GM19099 (cell line): ENCODE data around the gene DEPP1.

Experiments
- POLR2A ChIP-seq: IDR thresholded peaks from 3 replicates; pipeline ENCODE4 v1.6.1; 2011; ENCODE audit warnings: low read depth; ENCODE audit not compliant: insufficient read length; ENCODE audit errors: extremely low read depth

Gene DEPP1

DNA sequence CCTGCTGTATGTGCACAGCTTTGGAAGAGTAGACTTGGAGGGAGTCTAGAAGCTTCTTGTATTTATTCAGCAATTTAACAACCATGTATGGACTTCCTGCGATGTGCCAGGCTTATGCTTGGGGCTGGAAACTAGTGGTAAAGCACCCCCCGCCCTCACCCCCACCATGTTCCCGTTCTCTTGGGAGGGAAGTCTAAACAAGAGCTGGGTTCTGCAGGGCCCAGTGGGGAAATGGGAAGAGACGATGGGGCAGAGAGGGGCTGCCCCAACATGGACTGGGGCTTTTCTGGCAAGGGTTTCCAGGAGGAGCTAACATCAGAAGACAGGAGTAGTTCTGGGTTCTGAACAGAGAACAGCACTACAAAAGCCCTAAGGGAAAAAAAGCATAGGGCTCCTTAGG is 11.0 kb downstream of the DEPP1 start:
- no peak for TF ChIP-seq POLR2A

DNA sequence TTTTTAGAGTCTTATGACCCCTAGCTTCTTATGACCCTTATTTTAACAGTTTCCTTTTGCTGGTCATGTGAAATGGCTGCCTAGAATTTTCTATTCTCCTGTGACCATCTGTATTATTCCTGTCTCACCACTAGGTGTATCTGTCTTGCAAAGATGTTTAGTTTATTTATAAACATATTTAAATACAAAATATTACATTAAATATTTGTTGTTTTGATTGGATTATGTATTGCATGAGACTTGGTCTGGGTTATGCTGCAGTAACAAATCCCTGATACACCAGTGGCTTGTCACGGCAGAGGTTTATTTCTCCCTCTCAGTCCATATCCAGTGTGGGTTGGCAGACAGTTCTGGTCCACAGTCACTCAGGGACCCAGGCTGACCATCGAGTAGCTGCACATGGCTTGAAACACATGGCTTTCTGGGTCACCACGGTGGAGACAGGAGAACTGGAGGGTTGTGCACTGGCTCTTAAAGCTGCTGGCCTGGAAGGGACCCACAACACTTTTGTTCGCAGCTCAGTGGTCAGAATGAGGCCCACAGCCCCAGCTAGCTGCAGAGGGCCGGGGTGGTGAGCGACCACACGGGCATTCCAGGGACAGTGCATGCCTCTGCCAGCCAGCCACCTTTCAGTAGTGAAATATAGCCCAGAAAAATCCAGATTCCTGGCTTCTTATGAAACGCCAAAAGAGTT is 11.6 kb downstream of the DEPP1 start:
- no peak for TF ChIP-seq POLR2A

DNA sequence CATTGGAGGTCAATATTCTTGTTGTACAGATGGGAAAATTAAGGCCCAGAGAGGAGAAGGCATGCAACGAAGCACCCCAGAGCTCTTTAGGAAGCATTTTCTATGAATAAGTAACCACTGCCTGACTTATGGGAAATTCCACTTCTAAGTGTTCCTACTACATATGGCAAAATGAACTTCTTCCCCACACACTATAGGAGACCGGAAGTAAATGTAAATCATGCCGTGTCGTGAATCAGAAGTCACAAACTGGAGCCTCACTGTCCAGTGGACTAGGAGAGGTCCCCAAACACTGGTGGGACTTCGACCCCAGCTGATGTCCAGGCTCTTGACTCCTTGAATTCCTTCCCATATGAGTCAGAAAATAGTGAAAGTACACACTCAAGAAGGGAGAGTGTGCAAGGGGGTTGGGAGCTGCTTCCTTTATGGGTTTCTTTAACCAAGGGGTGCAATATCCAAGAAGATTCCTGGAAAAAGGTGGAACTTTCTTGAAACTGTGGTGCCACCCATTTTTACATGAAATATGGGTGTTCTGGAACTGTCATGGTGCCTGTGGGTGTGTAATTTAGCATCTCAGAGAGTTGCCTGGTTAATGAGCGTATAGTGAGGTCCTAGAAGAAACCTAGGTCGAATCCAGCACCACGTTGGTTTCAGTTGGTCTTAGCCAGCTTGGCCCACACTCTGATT is 12.3 kb downstream of the DEPP1 start:
- TF ChIP-seq POLR2A, result no peak

DNA sequence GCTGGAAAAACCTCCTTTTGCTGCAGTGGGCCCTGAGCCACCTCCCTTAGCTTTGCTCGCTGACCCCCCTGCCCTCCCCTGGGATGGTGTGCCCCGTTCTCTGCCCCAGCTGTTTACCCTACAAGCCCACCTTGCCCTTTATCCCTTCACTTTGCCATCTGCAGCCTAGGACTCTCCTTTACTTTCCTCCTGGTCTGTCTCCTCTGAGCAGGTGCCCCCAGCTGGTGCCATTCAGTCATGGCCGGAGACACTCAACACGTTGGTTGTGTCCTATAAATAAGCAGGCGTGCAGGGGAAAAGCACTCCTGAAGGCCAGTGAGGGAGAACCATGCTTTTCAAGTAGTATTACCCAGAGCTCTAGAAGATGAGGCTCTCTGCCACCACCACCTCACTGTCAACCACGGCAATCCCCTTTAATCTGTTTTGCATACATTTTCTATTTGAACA is 12.9 kb downstream of the DEPP1 start:
- TF ChIP-seq POLR2A, result peak; percentile 33

DNA sequence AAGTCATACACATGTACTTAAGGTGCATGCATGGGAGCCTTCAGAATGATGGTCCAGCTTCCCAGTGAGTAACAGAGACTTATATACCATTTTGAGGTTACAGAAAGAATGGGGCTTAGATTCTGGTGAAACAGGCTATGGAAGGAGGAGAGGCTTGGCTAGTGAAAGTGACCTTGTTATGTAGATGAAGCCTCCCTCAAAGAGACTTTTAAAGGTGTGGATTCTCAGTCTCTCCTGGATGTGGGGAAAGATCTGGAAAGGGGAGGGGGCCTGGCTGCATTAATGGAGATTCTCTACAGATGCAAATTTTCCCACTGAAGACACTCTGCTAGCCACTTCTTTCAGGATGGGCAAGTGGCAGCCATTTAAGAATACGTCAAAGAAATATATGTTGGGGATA is 13.5 kb downstream of the DEPP1 start:
- no peak for TF ChIP-seq POLR2A

DNA sequence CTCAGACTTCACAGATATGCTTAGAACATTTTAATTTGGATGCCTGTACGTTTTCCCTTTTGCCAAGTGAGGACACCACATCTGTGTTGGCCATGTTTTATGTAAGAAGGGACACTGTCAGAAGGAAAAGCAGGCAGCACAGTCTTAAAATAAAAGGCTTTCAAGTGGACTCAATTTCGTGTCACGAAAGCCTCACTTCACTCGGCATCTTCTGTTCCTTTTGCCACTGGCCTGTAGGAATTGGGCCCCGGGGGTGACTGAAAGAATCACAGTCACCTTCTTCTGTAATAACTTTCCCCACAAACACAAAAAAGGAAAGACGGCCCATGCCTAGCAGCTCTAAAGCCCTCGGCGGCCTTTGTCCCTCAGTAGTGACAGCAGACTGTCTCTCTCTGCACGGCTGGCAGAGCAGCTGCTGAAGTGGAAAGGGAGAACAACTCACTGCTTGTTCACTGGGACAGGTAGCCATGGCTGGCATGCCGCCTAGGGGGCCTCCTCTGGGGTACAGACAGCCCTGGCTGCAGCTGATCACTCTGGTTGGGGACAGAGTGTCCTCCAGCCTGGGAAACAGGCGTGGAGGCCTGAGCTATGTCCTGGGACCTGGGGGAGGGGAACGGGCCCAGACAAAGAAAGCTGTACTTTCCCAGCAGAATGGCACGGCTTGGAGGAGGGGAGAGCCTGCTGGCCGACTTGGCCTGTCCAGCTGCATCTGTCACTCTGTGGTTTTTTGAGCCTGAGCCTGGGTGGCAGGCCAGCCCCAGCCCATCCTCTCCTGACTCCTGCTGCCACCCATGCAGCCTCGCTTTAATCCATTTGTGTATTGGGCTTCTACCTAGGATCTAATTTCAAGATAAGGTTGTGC is 14.6 kb downstream of the DEPP1 start:
- TF ChIP-seq POLR2A, result peak; percentile 24

DNA sequence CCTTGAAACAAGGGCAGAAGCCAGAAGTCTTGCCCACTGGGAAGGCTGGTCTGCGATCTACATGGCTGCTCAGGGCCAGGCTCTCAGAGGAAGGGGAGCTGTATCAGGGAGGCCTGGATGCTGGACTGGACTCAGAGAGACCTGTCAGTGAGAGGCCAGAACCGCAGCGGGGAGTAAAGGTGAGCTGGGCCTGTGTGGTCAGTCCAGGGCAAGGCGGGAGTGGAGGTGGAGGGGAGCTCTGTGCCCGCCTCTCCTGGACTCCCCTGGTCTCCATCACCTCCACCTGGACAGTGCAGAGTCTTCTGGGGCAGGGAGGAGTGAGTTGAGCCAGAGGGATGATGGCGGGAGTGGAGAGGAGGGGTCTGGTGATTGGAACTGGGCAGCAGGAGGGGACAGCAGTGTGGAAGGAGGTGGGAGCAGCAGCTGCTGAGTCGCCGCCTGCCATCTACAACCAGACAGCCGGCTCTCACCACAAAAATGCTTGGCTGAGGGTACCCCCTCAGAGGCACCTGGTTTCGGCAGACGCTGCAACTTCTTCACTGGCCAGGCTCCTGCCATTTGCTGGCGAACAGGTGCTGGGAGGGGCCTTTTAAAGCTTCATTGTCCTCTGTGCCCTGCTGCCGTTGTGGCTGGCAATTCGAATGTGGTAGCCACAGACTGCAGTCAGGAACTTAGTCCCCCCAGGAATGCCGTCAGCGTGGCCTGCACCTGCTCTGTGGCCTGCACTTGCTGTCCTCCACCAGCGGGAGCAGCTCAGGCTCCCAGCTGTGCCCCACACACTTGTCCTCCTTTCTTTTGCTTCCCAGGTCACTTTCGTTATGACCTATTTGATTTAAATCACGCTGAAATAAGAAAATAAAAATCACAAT is 15.5 kb downstream of the DEPP1 start:
- TF ChIP-seq POLR2A, result no peak

GRCh38 chr10:44961931-44962750 is 16.5 kb downstream of the DEPP1 start:
- no peak for TF ChIP-seq POLR2A

DNA sequence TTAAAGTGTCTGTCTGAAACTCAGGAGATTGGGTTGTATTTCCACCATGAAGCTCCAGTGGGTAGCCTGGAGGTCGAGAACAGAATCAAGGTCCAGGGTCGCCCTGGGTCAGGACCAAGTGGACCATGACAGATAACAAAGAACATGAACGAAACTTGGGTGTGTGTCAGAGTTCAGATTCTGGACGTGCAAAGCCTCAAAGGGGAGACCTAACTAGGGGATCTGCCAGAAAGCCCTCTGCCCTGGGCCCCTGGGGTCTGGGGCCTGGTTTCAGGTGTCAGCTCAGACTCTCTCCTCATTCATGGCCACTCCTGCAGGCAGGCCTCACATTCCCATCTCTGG is 17.4 kb downstream of the DEPP1 start:
- no peak for TF ChIP-seq POLR2A

DNA sequence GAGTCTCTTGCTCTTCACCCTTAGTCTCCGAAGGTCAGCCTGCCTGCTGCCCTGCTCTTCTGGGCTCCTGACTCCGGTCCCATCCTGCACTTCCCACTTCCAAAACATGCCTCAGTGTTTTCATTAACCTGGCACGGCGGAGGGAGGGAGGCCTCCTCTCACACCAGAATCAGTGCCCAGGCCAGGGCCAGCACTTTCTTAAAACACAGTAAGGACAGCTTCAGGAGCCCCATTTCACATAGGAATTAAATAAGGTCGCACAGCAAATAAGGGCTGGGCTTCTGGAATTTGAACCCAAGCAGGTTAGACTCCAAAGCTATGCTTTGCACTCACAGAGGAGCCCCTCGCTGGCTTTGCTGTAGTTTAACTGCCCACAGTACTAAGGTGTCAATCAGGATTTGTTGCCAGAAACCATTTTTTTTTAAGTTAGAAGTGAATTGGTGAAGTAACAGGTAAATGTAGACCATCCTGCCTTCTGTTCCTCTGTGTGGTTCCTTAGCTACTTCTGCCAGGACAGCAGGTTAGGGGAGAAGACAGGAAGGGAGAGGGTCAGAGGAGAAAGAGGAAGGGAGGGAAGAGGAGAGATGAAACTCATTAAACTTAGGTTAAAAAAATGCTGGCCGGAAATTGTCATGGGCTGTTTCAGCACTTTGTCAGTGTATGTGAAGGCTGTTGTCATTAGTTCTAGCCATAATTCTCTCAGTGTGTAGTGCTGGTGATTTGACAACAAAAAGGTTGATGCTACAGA is 18.0 kb downstream of the DEPP1 start:
- TF ChIP-seq POLR2A, result no peak

- TF ChIP-seq POLR2A, result no peak
Observed at GRCh38 chr10:44960088-44960460, 18.5 kb downstream of the DEPP1 start.

DNA sequence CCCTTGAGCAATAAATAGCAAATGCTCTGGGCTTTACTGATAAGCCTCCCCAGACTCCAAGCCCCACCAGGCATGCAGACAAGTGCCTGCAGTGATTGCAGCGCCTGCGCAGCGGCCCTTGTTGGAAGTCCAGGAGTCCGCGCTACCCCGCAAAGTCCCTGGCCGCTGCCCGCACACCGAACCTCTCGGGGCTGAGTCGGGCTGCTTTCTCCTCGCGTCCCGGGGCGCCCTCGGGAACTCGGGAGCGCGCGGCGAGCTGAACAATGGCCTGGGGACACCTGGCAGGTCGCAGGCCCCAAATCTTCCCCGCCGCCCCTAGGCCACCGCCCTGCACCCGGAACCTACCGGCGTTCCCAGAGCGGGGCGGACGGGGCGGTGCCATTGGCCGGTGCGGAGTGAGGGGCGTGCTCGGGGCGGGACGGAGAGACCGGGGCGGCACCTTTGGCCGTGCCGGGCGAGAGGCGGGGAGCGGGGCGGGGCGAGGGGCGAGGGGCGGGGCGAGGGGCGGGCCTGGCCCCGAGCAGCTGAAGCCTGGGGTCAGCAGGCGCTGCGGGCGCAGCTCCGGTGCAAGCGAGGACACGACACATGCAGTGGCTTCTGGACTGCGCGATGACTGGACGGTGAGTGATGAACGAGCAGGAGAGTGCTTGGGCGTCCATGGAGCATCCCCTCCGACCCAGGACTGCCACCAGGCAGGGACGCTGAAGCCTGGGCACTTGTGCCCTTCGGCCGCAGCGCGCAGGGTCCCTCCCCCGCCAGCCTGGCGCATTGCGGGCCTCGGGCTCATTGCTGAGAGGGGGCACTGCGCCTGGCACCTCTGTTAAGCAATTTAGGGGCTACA is 19.1 kb downstream of the DEPP1 start, which contains the start of gene RASSF4:
TSS of gene RASSF4 (plus strand) at position 556 of the 841 bp plus-strand sequence. CDS start 10,401 bp downstream, outside the sequence.
- peak; percentile 92 for TF ChIP-seq POLR2A

DNA sequence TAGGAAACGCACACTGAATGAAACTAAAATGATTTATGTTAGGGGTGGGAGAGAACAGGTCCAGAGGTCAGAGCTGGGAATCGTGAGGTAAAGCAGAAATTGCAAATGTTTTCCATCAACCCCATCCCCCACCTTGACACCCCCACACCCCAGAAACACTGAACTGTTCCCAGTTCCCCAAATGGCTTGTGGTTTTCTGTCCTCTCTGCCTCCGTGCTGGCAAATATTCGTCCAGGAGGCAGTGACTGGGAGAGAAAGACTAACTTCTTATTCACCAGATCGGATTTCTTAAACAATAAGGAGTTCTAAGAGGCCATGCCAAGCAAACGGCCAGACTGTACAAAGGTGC is 19.7 kb downstream of the DEPP1 start:
- TF ChIP-seq POLR2A, result no peak
